ENCODE data around the gene P3H4.
"Not testable (repeated sequence)": the region's sequence is repeated elsewhere in the genome, so short reads cannot be mapped to it uniquely, and the experiment has no call there.

The P3H4 gene, protein sequence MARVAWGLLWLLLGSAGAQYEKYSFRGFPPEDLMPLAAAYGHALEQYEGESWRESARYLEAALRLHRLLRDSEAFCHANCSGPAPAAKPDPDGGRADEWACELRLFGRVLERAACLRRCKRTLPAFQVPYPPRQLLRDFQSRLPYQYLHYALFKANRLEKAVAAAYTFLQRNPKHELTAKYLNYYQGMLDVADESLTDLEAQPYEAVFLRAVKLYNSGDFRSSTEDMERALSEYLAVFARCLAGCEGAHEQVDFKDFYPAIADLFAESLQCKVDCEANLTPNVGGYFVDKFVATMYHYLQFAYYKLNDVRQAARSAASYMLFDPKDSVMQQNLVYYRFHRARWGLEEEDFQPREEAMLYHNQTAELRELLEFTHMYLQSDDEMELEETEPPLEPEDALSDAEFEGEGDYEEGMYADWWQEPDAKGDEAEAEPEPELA

DNA sequence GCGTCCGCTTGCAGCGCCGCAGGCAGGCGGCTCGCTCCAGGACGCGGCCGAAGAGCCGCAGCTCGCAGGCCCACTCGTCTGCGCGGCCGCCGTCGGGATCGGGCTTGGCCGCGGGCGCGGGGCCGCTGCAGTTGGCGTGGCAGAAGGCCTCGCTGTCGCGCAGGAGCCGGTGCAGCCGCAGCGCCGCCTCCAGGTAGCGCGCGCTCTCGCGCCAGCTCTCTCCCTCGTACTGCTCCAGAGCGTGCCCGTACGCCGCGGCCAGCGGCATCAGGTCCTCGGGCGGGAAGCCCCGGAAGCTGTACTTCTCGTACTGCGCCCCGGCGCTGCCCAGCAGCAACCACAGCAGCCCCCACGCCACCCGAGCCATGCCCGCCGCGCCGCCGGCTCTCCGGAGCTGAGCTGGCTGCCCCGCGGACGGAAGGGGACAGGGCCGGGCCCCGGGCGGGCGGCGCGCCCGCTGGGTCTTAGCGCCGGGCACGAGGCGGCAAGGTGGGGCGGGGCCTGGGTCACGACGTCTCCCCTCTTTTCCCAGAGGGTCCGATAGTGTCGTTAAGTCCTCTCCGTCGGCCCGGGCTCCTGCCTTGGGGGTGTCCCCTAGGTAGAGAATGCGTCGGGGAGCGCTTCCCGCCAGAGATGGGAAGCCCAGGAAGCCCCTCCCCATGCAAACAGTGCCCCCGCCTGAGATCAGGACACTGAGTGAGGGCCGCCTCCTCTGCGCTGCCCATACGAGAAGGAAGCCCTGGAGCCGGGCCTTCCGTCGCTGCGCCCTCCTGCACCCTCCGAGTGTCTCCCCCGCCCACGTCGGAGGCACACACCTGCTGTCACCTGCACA lies at the start of gene P3H4:
TSS of gene P3H4 (minus strand) at position 401 of the 832 bp plus-strand sequence. CDS start at position 367, 34 bp downstream.
- in situ Hi-C loops (cut with MboI; ENCODE audit: low sequenced_read_pairs), result no loop called here
- no peaks in the 10 kb centered on the region for H3K27me3 ChIP-seq (ENCODE audit: low read depth)
- H3K4me3 ChIP-seq, result peak within 1 kb of the TSS; percentile 89
- H3K4me1 ChIP-seq, result peaks cover 18% of the 10 kb centered on the region
- DNase-seq (ENCODE audit: low spot score in 2 of 2), result peak; percentile 60 to 86
- no peaks in the 10 kb centered on the region; the same call in 1 of the 2 replicates for H3K9me3 ChIP-seq
- H3K36me3 ChIP-seq (replicated peaks), result peaks cover 44% of the 10 kb centered on the region

DNA sequence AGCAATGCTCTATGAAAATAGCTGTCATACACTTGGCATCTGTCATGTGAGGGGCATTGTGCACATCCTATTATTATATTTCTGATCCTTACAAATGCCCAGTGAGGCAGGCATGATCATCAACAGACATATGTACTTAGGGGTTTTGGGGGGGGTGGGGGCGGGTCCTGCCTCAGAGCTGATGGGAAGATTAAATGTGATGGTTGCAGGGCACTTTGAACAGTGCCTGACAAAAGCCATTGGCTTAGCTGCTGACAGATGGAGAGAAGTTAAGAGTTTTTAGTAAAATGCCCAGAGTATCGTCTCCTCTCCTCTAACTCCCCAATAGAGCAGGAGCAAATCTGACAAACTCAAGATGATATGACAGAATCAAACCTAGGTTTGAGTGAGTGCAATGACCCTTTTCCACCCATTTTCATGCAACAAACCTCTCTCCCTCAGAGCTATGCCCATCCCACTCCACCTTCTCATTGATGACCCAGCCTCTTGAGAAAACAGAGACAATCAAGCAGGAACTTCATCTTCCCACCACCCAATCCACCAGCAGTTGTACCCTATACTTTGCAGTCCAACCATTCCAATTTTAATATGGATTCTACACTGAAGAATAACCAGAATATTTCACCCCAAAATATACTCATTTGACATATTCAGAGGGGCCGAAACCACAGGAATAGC lies 48.6 kb upstream of the P3H4 start:
- no peak for DNase-seq (ENCODE audit: low spot score in 2 of 2)
- Histone ChIP-seq H3K36me3 (replicated peaks) (peaks cover 6% of the 10 kb centered on the region), H3K4me3 (no peak overlapping the region), H3K9me3 (no peaks in the 10 kb centered on the region), H3K27me3 (ENCODE audit: low read depth) (no peaks in the 10 kb centered on the region), H3K4me1 (peaks cover 13% of the 10 kb centered on the region)
- in situ Hi-C loops (cut with MboI; ENCODE audit: low sequenced_read_pairs), result no loop called here

DNA sequence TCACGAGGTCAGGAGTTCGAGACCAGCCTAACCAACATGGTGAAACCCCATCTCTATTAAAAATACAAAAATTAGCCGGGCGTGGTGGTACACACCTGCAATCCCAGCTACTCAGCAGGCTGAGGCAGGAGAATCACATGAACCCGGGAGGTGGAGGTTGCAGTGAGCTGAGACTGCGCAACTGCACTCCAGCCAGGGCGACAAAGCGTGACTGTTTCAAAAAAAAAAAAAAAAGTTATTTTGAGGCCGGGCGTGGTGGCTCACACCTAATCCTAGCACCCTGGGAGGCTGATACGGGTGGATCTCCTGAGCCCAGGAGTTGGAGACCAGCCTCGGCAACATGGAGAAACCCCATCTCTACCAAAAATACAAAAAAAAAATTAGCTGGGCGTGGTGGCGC lies 39.6 kb upstream of the P3H4 start:
- H3K4me1 ChIP-seq; H3K9me3 ChIP-seq; DNase-seq (ENCODE audit: low spot score in 2 of 2); H3K27me3 ChIP-seq (ENCODE audit: low read depth); in situ Hi-C loops (cut with MboI; ENCODE audit: low sequenced_read_pairs); H3K4me3 ChIP-seq: not testable (repeated sequence)
- H3K36me3 ChIP-seq (replicated peaks), result peaks cover 27% of the 10 kb centered on the region

DNA sequence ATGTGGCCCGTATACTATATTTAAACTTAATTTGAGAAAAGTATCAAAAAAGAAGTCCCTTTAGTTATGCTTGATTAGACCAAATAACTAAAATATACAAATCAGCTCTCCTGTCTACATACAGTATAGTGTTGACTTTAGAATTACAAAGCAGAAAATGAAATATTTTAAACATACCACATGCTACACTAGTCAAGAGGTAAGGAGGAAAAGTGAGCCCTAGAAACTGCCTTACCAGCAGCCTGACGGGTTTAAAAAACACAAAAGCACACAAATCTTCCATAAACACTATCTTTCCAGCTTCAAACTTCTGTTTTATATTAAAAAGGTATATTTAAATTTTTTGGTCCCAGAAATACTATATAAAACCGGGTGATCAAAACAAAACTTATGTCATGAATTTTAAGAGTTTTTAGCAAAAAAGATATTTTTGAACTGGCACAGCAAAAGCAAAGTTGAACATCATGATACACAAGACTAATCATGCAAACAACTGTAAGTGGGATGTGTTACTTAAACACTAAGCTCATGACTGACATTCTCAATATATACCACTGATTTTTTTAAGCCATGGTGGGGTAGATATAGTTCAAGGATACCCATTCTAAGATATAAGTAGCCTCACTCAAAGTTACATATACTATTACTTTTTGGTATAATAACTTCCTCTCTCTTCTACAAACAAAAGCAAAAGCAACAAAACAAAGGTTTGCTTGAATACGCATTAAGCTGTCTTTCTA lies 37.7 kb upstream of the P3H4 start:
- Histone ChIP-seq H3K4me1 (no peaks in the 10 kb centered on the region; the same call in 1 of the 2 replicates), H3K9me3 (no peaks in the 10 kb centered on the region), H3K27me3 (ENCODE audit: low read depth) (no peaks in the 10 kb centered on the region), H3K4me3 (no peak overlapping the region), H3K36me3 (replicated peaks) (peaks cover 18% of the 10 kb centered on the region)
- in situ Hi-C loops (cut with MboI; ENCODE audit: low sequenced_read_pairs), result no loop called here
- DNase-seq (ENCODE audit: low spot score in 2 of 2), result no peak

DNA sequence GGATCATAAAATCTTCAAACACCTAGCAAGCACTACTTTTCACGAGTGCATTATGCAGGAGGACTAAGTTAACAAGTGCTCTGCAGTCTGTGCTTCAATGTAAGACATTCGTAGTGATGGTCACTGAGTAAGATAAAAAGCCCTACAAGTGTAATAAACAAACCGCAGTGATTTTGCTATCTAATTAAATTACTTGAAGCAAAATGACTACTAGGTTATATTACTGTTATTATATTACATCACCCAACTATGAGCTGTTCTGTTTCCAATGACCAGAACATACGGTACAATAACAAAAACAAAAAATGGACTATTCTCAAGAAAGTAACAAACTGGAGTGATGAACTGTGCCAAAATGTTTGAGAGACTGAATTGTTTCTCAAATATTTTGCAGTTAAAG lies 37.0 kb upstream of the P3H4 start:
- DNase-seq (ENCODE audit: low spot score in 2 of 2), result no peak
- no peaks in the 10 kb centered on the region; the same call in 1 of the 2 replicates for H3K4me1 ChIP-seq
- H3K36me3 ChIP-seq (replicated peaks), result peaks cover 11% of the 10 kb centered on the region
- H3K9me3 ChIP-seq, result no peaks in the 10 kb centered on the region
- in situ Hi-C loops (cut with MboI; ENCODE audit: low sequenced_read_pairs), result no loop called here
- no peaks in the 10 kb centered on the region for H3K27me3 ChIP-seq (ENCODE audit: low read depth)
- H3K4me3 ChIP-seq, result no peak overlapping the region

DNA sequence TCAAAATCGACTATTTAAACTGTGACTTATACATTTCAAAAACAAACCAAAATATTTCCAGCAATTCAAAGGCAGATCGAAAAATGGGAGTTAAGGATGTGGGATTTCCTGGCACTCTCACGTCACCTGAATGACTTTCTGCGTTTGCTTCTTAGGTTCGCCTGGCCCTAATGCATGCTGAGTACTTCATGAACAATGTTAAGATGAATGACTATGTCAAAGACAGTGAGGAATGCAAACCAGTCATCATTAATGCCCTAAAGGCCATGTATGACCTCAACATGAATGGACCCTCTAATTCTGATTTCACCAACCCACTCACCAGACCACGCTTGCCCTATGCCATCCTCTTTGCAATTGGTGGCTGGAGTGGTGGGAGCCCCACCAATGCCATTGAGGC lies 33.2 kb upstream of the P3H4 start:
- Histone ChIP-seq H3K4me3 (no peak overlapping the region), H3K9me3 (no peaks in the 10 kb centered on the region), H3K27me3 (ENCODE audit: low read depth) (no peaks in the 10 kb centered on the region), H3K36me3 (replicated peaks) (no peaks in the 10 kb centered on the region), H3K4me1 (no peaks in the 10 kb centered on the region)
- no peak for DNase-seq (ENCODE audit: low spot score in 2 of 2)
- in situ Hi-C loops (cut with MboI; ENCODE audit: low sequenced_read_pairs), result no loop called here

DNA sequence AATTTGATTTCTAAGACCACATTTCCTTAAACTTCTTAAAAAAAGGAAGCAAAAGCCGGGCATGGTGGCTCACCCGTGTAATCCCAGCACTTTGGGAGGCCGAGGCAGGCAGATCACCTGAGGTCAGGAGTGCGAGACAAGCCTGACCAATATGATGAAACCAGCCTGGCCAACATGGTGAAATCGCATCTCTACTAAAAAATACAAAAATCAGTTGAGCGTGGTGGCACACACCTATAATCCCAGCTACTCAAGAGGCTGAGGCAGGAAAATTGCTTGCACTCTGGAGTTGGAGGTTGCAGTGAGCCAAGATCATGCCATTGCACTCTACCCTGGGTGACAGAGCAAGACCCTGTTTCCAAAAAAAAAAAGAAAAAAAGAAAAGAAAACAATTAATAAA lies 29.0 kb upstream of the P3H4 start:
- DNase-seq (ENCODE audit: low spot score in 2 of 2); H3K4me3 ChIP-seq; H3K4me1 ChIP-seq; H3K27me3 ChIP-seq (ENCODE audit: low read depth); H3K9me3 ChIP-seq; in situ Hi-C loops (cut with MboI; ENCODE audit: low sequenced_read_pairs); H3K36me3 ChIP-seq (replicated peaks): not testable (repeated sequence)

DNA sequence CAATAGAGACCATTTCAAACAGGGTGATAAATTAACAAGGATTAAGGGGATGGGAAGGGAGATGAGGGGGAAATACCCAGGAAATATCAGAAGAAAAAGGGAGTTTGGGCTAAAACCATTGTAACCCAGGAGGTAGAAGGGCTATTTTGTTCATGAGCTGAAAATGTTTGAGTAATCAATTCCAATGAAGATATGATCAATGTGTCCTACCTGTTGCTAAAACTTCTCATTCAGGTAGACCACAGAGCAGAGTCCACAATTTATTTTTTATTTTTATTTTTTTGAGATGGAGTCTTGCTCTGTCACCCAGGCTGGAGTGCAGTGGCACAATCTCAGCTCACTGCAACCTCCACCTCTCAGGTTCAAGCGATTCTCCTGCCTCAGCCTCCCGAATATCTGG lies 27.7 kb upstream of the P3H4 start:
- H3K4me3 ChIP-seq; H3K36me3 ChIP-seq (replicated peaks); H3K4me1 ChIP-seq; H3K27me3 ChIP-seq (ENCODE audit: low read depth); DNase-seq (ENCODE audit: low spot score in 2 of 2); in situ Hi-C loops (cut with MboI; ENCODE audit: low sequenced_read_pairs); H3K9me3 ChIP-seq: not testable (repeated sequence)

DNA sequence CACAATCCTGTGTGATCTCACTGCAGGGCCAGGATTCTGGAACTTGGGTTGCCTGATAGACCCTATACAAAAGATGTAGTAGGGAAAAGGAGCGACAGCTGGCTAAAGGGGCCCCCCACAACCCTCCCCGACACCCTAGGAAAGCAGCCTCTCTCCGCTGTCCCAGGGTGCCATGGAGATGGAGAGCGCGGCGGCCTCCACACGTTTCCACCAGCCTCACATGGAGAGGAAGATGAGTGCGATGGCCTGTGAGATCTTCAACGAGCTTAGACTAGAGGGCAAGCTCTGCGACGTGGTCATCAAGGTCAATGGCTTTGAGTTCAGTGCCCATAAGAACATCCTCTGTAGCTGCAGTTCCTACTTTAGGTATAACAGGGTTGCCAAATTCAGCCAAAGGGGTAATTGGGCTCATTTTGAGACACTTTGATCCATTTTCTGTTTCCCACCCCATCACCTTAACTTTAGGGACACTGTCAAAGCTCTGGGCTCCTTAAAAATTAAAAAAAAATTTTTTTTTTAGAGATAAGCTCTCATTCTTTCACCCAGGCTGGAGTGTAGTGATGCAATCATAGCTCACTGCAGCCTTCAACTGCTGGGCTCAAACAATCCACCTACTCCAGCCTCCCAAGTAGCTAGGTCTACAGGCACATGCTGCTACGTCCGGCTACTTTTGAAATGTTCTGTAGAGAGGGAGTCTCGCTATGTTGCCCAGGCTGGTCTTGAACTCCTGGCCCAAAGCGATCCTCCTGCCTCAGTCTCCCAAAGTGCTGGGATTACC lies 26.2 kb upstream of the P3H4 start, which contains the start of gene KLHL10:
TSS of gene KLHL10 (plus strand) at position 65 of the 778 bp plus-strand sequence. CDS start at position 173, 108 bp downstream.
- no peaks in the 10 kb centered on the region for H3K27me3 ChIP-seq (ENCODE audit: low read depth)
- DNase-seq (ENCODE audit: low spot score in 2 of 2), result no peak
- in situ Hi-C loops (cut with MboI; ENCODE audit: low sequenced_read_pairs), result no loop called here
- no peak within 1 kb of the TSS for H3K4me3 ChIP-seq
- H3K9me3 ChIP-seq, result no peaks in the 10 kb centered on the region
- H3K4me1 ChIP-seq, result peaks cover 8% of the 10 kb centered on the region
- peaks cover 15% of the 10 kb centered on the region for H3K36me3 ChIP-seq (replicated peaks)

DNA sequence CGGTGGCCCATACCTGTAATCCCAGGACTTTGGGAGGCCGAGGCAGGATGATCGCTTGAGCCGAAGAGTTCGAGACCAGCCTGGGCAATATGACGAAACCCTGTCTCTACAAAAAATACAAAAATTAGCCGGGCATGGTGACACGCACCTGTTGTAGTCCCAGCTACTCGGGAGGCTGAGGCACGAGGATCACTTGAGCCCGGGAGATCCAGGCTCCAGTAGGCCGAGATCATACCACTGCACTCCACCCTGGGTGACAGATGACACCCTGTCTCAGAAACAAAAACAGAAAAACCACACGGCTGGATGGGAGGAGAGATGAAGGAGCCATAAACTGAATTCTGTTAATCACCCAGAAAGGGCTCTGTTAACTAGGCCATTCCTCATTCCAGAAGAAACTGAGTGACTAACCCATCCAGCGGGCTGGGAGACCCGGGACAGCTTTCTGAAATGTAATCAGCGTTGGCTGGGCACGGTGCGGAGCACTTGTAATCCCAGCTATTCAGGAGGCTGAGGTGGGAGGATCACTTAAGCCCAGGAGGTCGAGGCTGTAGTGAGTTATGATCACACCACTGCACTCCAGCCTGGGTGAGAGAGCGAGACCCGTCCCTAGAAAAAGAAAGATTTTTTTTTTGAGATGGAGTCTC lies 24.9 kb upstream of the P3H4 start:
- no peak for DNase-seq (ENCODE audit: low spot score in 2 of 2)
- Histone ChIP-seq H3K9me3 (no peaks in the 10 kb centered on the region), H3K4me3 (peak overlapping the region; percentile 79), H3K27me3 (ENCODE audit: low read depth) (no peaks in the 10 kb centered on the region), H3K36me3 (replicated peaks) (peaks cover 28% of the 10 kb centered on the region), H3K4me1 (peaks cover 8% of the 10 kb centered on the region)
- in situ Hi-C loops (cut with MboI; ENCODE audit: low sequenced_read_pairs), result no loop called here

DNA sequence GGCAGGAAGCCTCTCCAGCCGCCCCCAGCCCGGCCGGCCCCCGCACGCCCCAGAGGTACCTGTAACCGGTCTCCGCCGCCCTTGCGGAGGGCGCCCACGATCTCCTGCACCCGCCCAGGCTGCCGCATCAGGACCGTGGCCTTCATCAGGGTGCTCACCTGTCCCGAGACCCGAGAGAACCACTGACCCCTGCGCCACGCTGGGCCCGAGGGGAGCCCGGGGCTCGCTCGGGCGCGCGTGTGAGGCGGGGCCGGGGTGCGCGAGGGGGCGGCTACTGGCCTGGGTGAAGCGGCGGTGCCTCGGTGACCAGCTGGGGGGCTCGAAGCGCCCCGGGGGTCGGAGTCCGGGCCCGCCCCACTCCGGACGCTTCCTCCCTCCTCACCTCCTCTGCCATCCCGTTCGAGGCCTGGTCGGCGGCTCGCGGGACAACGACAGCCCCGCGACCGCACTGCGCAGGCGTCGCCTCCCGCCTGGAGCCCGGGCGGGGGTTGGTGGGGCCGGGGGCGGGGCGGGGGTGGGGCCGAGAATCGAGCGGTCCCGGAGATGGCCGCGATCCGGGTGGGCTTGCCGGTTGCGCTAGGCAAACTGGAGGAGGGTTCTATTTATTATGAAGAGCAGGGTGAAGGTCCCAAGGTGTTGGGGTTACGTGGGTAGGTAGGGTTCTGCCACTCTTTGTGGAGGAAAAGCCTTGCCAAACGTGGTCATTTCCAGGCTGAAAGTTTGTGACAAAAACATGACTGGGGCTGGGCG lies 24.2 kb upstream of the P3H4 start, which contains the start of gene NT5C3B:
TSS of gene NT5C3B (minus strand) at position 433 of the 750 bp plus-strand sequence. CDS start at position 394, 39 bp downstream.
- peak; percentile 64 to 79 for DNase-seq (ENCODE audit: low spot score in 2 of 2)
- H3K36me3 ChIP-seq (replicated peaks), result peaks cover 33% of the 10 kb centered on the region
- H3K9me3 ChIP-seq, result no peaks in the 10 kb centered on the region
- H3K4me3 ChIP-seq, result peak within 1 kb of the TSS; percentile 79
- in situ Hi-C loops (cut with MboI; ENCODE audit: low sequenced_read_pairs), result no loop called here
- H3K27me3 ChIP-seq (ENCODE audit: low read depth), result no peaks in the 10 kb centered on the region
- H3K4me1 ChIP-seq, result peaks cover 8% of the 10 kb centered on the region

Data from HAP-1 (cell line).